ENCODE measurements around the gene ABHD17B.

The ABHD17B gene

GRCh38 chr9:71875345-71875744 lies 35.6 kb downstream of the ABHD17B start:
- DNase-seq: no peak

- no peak for DNase-seq
Observed at GRCh38 chr9:71863631-71864030, 47.4 kb downstream of the ABHD17B start.

- DNase-seq: no peak
Observed at GRCh38 chr9:71861618-71862017, 49.4 kb downstream of the ABHD17B start.

GRCh38 chr9:71859939-71860338 lies 51.1 kb downstream of the ABHD17B start:
- DNase-seq: no peak

- DNase-seq: no peak
Observed at GRCh38 chr9:71858812-71859211, 52.2 kb downstream of the ABHD17B start.

GRCh38 chr9:71858102-71858798 lies 52.7 kb downstream of the ABHD17B start:
- DNase-seq: no peak

GRCh38 chr9:71857159-71857558 lies 53.8 kb downstream of the ABHD17B start:
- DNase-seq: no peak

GRCh38 chr9:71854811-71855210 lies 56.2 kb downstream of the ABHD17B start:
- no peak for DNase-seq

GRCh38 chr9:71853084-71853483 lies 57.9 kb downstream of the ABHD17B start:
- DNase-seq: no peak

- DNase-seq: no peak
Observed at GRCh38 chr9:71850996-71851395, 60.0 kb downstream of the ABHD17B start.

- DNase-seq: no peak
Observed at GRCh38 chr9:71847892-71848291, 63.1 kb downstream of the ABHD17B start.

GRCh38 chr9:71844808-71845207 lies 66.2 kb downstream of the ABHD17B start:
- no peak for DNase-seq

GRCh38 chr9:71839668-71840067 lies 71.3 kb downstream of the ABHD17B start:
- DNase-seq: no peak

GRCh38 chr9:71835596-71835995 lies 75.4 kb downstream of the ABHD17B start:
- DNase-seq: no peak

GRCh38 chr9:71830929-71831328 lies 80.1 kb downstream of the ABHD17B start:
- no peak for DNase-seq

GRCh38 chr9:71830153-71830552 lies 80.8 kb downstream of the ABHD17B start:
- no peak for DNase-seq

- no peak for DNase-seq
Observed at GRCh38 chr9:71826279-71826678, 84.7 kb downstream of the ABHD17B start.

GRCh38 chr9:71824257-71824656 lies 86.7 kb downstream of the ABHD17B start:
- no peak for DNase-seq

- DNase-seq: no peak
Observed at GRCh38 chr9:71822935-71823334, 88.1 kb downstream of the ABHD17B start.

- no peak for DNase-seq
Observed at GRCh38 chr9:71822456-71822855, 88.5 kb downstream of the ABHD17B start.

- DNase-seq: no peak
Observed at GRCh38 chr9:71821405-71821804, 89.6 kb downstream of the ABHD17B start.

- no peak for DNase-seq
Observed at GRCh38 chr9:71820403-71820921, 90.5 kb downstream of the ABHD17B start.

GRCh38 chr9:71819115-71819739 lies 91.8 kb downstream of the ABHD17B start:
- no peak for DNase-seq

GRCh38 chr9:71816916-71817451 lies 94.0 kb downstream of the ABHD17B start:
- DNase-seq: no peak
